A172 (cell line): ENCODE data around the gene MGAT3. TPM values are rescaled to one million over a fixed set of nuclear protein-coding genes. Genes with fewer than 3 reads are reported as not detected.

Source experiments
- DNase-seq: peaks from one replicate; pipeline ENCODE4 v3.0.0-alpha.2; 2015; ENCODE audit warnings: low spot score
- total RNA-seq: library from RNA; depleted of rRNA; stranded (reverse); fragments of >200 nt; shearing (Covaris generic); gene quantifications from 2 replicates; pipeline ENCODE4 v1.2.3, GENCODE V29; 2014; rRNA removed

MGAT3 gene
- total RNA-seq, 1 experiment from 2014 or later: 1.3 TPM

GRCh38 chr22:39528080-39528661 is 71.4 kb downstream of the MGAT3 start:
- no peak for DNase-seq

DNA sequence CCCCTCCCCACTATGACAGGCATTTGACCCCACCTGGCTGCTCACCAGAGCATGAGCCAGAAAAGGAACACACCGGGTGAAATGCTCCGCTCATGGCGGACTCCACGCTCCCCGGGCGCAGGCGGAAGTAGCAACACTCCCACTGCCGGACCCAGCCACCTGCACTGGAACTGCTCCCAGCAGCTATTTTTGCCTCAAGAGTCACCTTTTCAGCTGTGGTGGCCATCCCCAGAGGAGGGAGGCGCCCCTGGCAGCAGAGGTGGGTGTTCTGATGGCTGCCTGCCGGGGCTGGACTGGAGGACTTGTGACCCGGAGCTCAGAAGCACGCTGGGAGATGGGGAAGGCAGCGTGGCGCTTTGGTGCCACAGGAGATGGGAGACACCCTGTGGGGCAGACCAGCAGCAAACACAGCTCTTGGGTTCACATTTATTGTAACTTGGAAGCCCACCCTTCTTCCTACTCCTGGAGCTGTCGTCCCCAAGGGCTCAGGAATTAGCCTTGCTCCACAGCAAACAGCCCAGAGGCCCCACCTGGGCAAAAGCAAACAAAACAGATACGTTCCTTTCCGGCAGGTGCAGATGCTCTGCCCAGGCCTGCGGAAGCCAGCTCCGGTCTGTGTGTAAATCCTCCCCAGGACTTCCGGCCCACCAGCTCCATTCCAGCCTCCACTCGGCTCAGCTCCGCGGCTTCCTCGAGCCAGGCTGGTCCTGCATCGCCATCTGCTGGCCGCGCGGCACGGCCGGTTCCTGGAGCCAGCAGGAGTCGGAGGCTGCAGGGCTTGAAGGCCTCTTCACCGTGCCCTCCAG is 72.1 kb downstream of the MGAT3 start:
- DNase-seq: peak; percentile 65

DNA sequence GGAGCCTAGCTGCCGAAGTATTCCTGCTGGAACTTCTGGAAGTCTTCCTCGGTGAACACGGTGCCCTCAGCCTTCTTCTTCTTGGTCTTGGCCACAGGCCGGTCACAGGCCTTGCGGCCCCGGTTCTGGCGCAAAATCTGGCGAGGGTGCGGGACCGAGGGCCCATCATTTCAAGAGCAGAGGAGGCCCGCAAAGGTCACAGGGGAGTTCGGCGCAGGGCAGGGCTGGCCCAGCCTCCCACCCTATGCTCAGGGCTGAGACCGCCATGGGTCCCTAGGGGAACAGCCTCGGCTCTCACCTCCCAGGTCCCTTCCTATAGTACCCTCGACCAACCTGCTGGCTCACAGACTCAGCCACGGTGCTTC is 72.7 kb downstream of the MGAT3 start:
- no peak for DNase-seq

DNA sequence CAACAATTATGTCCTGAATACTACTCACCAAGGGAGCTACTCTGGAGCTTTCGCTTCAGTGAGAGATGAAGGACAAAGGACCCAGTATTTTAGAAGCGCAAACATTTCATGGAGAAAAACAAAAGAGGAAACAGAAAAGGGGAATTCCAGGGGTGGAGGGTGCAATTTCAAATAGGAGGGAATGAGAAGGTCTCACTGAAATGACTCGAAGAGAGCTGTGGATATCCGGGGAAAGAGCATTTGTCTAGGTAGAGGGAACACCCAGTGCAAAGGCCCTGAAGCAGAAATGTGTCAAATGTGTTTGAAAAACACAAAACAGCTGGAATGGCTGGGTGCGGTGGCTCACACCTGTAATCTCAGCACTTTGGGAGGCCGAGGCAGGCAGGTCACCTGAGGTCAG is 73.3 kb downstream of the MGAT3 start:
- no peak for DNase-seq

GRCh38 chr22:39530692-39531331 is 74.0 kb downstream of the MGAT3 start:
- DNase-seq: no peak

GRCh38 chr22:39532215-39533073 is 75.6 kb downstream of the MGAT3 start, which contains the start of gene RPS19BP1:
Gene RPS19BP1, minus strand, starts transcription at chr22:39532748. Its CDS starts 10 bp downstream, at chr22:39532738.
- peak; percentile 98 for DNase-seq

DNA sequence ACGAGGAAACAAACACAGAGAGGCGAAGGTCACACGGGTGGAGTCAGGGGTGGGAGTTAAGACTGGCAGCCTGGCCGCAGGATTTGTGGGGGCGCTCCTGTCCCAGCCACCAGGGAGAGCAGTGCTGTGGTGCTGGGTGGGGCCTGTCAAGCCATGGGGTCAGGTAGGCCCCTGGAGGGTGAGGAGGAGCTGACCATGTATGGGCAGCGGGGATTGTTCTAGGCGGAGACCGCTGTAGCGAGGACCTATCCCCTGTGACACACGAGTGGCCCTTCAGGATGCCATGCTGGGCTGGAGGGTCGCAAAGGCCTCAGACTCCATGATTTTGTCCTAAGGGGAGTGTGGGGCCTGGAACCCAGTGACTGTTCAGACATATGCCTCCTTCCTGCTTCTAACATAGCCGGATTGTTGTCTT is 77.3 kb downstream of the MGAT3 start:
- DNase-seq: no peak

- DNase-seq: no peak
Observed at GRCh38 chr22:39534591-39535356, 78.0 kb downstream of the MGAT3 start.

DNA sequence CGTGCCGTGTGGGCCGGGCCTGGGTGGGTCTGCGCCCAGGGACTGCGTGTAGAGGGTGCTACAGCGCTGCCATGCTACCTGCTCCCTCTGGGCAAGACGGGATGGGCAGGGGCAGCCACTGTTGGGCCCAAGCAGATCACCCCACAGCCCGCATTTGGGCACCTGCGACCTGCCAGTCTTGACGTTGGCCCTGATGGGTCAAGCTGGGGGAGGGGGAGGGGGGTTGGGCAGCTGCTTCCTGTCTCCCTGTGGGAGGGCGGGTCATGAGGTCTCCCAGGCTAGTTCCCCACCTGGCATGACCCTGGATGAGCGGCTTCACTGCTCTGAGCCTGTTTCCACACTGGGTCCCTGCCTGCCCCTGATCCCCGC is 78.5 kb downstream of the MGAT3 start:
- DNase-seq: no peak

DNA sequence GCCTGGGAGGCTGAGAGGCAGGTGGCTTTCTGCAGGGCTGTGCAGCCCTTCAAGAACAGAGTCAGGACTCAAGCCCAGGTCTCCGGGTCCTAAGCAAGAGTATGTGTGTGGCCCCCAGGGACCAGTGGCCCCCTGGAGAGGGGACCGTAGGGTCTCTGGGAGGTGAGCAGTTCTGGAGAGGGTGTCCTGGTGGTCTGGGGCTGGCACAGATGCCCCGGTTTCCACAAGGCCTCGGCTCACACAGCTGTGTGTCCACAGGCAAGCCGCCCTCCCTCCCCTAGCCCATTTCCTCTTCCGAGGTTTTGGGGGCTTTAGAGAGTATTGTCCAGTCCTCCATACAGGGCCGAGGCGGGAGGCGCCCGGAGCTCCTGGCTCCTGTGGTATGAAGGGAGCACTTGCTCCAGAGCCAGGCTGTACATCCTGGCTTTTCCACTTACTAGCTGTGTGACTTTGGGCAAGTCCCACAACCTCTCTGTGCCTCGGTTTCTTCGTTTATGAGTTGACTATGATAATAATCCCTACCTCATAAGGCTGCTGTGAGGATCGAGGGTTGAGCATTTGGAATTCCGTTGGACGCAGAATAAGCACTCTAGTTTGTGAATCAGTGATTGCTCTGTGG is 79.1 kb downstream of the MGAT3 start:
- DNase-seq: no peak

- DNase-seq: no peak
Observed at GRCh38 chr22:39536711-39537110, 79.9 kb downstream of the MGAT3 start.

- no peak for DNase-seq
Observed at GRCh38 chr22:39537975-39538374, 81.2 kb downstream of the MGAT3 start.

Other genes with a start within 250 kb of the MGAT3 start
- gene PDGFB, start 212.0 kb upstream of the MGAT3 start, total RNA-seq: 9.8 and 13.4 TPM in 2 replicates
- 867 and 969 TPM in 2 replicates for gene RPL3, start 137.4 kb upstream of the MGAT3 start, total RNA-seq
- 2.4 and 2.9 TPM in 2 replicates for gene SYNGR1, start 107.0 kb upstream of the MGAT3 start, total RNA-seq
- gene TAB1, start 57.2 kb upstream of the MGAT3 start, total RNA-seq: 5.8 and 6.3 TPM in 2 replicates
- 14.0 and 15.8 TPM in 2 replicates for gene MIEF1, start 45.3 kb downstream of the MGAT3 start, total RNA-seq
- gene ATF4, start 63.5 kb downstream of the MGAT3 start, total RNA-seq: 90.9 and 114 TPM in 2 replicates
- gene RPS19BP1, start 75.7 kb downstream of the MGAT3 start, total RNA-seq: 81.4 and 87.3 TPM in 2 replicates
- gene CACNA1I, start 113.7 kb downstream of the MGAT3 start, total RNA-seq: 0.02 and 0.05 TPM in 2 replicates